HG03135 (cell line): ENCODE results near the gene FAM240B.

Experiments
- ATAC-seq: cut with Tn5 transposase; IDR thresholded peaks from one replicate; pipeline ENCODE4 v1.9.1; 2021; ENCODE audit warnings: mild to moderate bottlenecking, moderate library complexity; ENCODE audit not compliant: unreplicated experiment

FAM240B gene

DNA sequence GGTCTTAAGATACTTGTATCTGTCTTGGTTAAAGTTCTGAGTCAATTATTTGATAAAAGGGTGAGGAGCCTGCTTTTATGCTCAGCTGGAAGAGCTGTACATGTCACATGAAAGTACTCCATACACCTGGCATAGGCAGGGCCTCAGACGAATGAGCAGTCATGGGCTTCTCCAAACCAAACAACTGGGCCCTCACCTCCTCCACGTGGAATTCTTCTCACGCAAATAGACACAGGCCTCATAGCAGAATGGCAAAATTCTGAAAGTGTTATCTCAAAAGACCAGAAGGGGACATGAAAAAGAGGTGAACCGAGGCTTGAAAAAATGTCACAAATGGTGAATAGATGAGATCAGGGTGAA, 48.6 kb downstream of the FAM240B start:
- no peak for ATAC-seq

DNA sequence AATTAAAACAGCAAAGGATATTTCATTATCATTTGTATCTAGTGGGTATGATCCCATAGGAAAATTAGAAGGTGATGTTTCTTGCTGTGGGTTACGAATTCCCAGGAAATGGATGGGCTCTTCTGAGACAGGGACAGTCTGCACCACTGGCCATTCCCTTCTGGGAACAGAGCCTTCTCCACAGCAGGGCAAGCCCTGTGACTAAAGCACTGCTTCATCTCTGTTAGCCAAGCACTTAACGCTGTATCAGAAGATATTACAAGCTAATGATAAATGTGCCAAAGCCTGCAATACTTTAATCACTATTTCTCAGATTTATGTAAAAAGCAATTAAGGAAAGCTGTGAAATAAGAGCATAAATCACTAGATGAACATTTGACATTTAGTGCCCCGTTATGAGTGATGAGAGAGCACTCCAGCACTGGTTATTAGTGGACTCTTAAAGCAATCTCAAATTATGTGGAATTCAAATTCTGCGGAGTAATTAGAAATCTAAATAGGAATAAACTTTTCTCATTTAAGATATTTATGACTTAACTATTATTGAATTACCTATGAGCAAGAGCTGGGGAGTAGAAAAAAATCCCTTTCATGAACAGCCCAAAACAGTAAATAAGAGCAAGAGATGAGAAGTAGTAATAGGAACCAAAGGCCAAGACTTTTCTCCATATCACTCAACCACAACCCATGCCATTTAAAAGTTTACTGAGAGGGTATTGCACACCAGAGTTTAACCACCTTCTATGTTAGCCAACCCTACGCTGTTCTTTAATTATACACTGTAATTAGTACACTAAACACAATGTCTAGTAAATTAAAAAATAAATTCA, 49.2 kb downstream of the FAM240B start:
- no peak for ATAC-seq

DNA sequence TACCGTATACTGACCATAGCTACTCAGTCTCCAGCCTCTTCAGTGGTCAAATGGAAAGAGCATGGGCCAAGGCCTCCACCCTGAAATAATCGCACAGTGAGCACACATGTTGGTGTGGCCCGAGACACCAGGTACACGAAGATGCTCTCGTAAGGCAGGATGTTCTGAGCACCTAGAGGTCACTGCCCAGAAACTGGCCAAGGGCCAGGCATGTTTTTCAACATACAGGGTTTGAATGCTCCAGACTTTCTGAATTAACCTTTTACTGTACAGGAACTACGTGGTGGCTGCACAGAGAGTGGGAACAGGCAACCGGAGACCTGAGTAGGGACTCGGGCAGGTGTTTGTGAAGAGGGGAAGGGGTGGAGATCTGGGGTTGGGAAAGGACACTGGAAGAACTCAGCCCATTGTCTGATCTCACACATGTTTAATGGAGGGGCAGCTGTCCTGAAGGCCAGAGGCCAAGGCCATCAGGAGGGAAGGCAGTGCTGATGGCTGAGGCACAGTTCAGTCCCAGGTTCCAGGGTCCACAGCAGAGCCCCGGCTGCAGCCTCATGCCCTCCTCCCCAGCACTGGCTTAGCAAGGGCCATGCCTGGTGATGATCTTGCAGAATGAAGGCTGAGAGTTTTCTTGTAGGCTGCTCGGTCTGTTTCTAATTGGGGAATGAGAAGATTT, 51.0 kb downstream of the FAM240B start:
- no peak for ATAC-seq

DNA sequence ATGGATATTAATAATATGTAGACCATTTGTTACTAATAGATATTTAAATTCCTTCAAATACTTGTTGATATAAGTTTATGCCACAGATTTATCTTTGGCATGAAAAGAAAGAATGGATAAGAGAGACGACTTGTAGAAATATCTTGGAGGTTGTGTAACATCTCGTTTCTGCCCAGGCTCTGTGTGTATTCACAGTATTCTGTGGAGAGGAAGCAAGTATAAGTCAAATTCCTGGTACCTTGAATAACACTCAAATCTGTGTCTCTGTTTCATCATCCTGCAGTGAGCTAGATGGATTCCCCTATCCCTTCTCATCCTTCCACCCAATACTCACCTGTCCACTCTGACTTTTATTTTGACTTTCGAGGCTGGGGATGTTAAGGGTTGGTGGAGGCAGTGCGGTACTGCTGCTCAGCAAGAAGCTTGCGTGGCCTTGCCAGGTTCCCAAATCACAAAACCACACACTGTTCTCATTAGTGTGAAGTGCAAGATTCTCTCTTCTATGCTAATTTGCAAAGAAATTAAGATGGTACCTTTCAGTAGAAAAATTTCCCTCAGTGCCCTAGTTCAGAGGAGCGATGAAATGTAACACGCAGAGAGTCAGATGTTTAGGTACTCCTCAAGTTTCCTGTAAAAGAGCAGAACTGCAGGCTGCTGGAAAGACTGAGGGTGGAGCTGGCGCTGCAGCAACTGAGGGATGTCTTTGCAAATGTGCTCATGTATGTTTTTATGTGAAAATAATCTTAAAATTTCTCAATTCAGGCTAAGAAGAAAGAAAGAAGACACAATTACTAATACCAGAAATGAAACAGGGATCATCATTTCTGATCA, 57.0 kb downstream of the FAM240B start:
- ATAC-seq, result no peak

DNA sequence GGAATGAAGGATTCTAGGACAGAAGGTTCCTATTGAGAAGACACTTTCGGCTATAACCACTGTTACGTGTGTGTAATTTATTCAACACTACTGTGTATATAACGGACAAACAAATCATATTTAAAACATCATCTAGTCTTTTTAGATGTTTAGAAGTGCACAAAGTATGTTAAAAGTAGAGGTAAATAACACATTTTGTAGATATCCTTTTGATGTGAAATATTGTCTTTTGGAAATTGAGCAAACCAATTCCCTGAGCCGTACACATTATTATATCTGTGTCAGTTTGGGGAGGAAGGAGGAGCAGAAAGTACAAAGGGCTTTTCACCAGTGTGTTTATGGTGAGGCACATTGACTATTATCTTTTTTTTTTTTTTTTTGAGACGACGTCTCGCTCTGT, 60.4 kb downstream of the FAM240B start:
- no peak for ATAC-seq

DNA sequence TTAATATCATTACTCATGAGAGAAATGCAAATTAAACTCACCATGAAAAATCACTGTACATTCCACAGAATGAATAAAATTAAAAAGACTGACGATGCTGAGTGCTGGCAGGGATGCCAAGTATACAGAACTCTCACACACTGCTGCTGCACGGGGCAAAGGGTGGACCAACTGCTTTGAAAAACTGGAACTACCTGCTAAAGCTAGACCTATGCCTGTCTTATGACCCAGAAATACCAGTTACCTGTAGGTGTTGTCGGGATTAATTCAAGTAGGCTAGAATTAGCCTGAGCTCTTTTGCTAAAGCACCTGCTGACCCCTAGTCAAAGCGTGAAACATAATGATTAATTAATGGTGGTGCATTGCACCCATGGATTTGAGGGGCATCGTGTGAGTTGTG, 63.0 kb downstream of the FAM240B start:
- ATAC-seq, result no peak

DNA sequence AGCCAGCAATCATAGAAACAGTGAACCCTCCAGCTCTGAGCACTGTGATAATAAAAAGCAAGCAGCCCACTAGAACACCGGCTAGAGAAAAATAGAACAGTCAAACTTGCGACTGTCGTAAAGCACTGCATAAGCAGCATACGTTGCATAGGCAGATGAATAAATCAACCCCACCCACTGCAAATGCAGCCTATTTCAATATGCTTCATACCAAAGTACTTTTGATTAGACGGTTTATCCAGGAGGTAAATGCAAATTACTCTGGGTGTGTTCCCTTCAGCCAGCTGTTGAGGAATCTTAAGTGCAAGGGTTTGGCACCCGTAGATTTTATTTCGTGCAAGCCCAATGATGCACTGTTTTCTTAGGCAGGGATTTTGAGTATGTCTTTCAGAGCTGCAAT, 67.4 kb downstream of the FAM240B start:
- no peak for ATAC-seq

DNA sequence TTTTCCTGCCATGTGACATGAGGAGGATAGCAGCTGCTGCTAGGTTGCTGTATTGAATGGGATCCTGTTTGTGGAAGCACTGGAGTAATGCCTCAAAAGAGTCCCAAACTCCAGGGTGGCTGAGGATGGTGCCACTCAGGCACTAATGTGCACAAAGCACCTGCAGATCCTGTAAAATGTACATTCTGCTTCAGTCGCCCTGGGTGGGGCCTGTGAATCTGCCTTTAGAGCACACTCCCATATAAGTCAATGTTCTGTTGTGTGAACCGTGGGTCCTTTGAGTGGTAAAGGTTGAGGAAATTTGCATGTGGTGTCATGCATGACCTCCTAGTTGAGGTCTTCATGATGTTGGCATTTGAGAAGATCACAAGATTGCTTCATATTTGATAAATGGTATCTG, 67.9 kb downstream of the FAM240B start:
- no peak for ATAC-seq

DNA sequence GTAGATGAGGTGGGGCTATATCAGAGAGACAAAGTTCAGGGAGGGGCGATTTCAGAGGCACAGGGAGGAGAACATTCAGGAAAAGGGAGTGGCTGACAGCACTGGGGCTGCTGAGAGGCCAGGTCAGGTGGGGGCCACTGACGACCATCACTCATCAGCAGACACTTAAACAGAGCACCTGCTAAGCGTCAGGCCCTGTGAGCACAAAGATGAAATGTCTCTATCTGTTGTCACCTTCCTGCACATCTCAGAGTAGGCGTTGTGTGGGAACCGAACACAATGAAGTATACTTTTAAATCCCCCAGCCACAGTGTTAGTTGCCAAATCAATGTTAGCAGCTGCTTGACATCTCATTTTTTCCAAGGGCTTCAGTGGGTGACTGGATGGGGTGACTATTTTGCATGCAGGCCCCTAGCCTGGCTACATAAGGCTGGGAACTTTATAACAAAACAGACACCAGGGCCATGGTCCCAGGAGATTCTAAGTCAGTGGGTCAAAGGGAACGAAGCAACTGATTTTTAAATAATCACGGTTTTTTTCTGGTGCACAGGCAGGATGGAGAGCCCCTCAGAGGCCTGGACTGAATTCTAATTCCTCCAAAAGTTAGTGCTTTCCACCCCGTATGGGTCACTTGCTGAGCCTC, 68.4 kb downstream of the FAM240B start:
- no peak for ATAC-seq

DNA sequence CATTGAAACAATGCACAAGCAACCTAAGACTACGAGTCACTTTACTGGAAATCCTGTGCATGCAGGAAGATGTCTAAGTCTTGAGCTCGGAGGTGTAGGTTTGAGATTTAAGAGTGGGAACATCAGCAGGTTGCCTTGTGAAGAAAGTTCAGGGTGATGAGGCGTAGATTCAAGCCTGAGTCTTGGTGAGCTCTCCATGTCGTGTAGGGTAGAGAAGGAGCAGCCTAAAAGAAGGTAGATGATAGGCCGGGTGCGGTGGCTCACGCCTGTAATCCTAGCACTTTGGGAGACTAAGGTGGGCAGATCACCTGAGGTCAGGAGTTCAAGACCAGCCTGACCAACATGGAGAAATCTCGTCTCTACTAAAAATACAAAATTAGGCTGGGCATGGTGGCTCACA, 69.4 kb downstream of the FAM240B start:
- no peak for ATAC-seq

DNA sequence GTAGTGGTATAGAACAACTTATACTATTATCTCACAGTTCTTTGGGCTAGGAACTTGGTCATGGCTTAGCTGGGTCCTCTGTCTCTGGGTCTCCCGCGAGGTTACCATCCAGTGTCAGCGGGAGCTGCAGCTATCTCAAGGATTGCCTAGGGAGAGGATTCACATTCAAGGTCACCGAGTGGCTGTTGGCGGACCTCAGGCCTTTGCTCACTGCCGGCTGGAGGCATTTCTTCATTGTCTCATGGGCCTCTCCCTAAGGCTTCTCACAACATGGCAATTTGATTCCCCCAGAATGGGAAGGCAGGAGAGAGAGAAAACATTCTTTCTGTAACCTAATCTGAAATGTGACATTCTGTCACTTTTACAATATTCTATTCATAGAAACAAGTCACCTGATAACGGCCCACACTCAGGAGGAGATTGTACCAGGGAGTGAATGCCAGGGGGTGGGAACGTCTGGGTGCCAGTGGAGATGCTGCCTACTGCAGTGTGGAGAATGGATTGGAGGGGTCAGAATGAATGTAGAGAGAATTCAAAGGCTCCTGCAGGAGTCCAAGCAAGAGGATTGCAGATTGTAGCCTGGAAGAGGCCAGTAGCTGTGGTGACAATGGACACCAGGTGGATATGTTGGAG, 70.1 kb downstream of the FAM240B start:
- ATAC-seq, result no peak

DNA sequence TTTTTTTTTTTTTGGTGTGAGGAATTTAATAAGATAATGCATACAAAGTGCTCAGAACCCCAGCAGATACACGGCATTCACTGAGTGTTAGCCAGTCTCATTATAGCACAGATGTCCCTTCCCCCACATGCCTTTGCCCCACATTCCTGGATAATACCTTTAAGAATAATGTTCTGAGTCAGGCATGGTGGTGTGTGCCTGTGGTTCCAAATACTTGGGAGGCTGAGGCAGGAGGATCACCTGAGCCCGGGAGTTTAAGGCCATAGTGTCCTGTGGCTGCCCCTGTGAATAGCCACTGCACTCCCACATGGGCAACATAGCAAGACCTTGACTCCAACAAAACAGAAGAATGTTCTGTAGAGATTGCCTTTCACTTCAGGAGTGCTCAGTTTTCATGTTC, 75.3 kb downstream of the FAM240B start:
- no peak for ATAC-seq
